Ishikawa (cell line): ENCODE results near the gene TEN1.

Experiments used
- CEBPB ChIP-seq: IDR thresholded peaks from 2 replicates; pipeline ENCODE4 v1.6.1; 2012
- CREB1 ChIP-seq: IDR thresholded peaks from 2 replicates; pipeline ENCODE4 v1.6.1; 2012; ENCODE audit warnings: low read depth
- REST ChIP-seq: IDR thresholded peaks from 2 replicates; pipeline ENCODE4 v1.6.1; 2012; ENCODE audit warnings: low read depth, mild to moderate bottlenecking

- TF ChIP-seq REST (no peak), CREB1 (no peak), CEBPB (no peak)
These were observed 2.1 kb downstream of the TEN1 start for GRCh38 chr17:75981019-75981615.
